ENCODE measurements around the gene KIAA1671.

The KIAA1671 gene

GRCh38 chr22:25002241-25002985, 49.9 kb downstream of the KIAA1671 start:
- DNase-seq, result no peak
- Histone ChIP-seq H3K4ac (ENCODE audit: low read depth, low read length) (peak overlapping the region; percentile 5), H3K79me2 (ENCODE audit: control insufficient read depth, insufficient read depth, low read length) (peaks cover 2% of the 10 kb centered on the region), H2BK5ac (ENCODE audit: low read length) (peak overlapping the region; percentile 12), H4K5ac (ENCODE audit: low read length) (no peak overlapping the region), H3K56ac (ENCODE audit: low read length) (peak overlapping the region; percentile 36), H3K9ac (ENCODE audit: low read length) (no peak overlapping the region), H4K8ac (ENCODE audit: low read depth, low read length) (no peak overlapping the region), H3K4me1 (ENCODE audit: control insufficient read depth, low read depth, low read length) (peaks cover 6% of the 10 kb centered on the region), H3K27ac (ENCODE audit: low read depth, low read length) (peak overlapping the region; percentile 38), H2BK120ac (ENCODE audit: low read depth, low read length) (no peak overlapping the region), H3K18ac (ENCODE audit: low read length) (peak overlapping the region; percentile 62), H3K4me2 (ENCODE audit: low read length) (no peak overlapping the region), H3K27me3 (ENCODE audit: insufficient read depth, low read length, poor library complexity) (no peaks in the 10 kb centered on the region), H3K23ac (ENCODE audit: low read length) (no peak overlapping the region), H3K4me3 (ENCODE audit: low read length) (no peak overlapping the region), H3K36me3 (ENCODE audit: control insufficient read depth, insufficient read depth, low read length) (no peaks in the 10 kb centered on the region), H2BK15ac (replicated peaks; ENCODE audit: low read depth) (no peak overlapping the region), H2AK5ac (ENCODE audit: low read length) (no peak overlapping the region), H3K79me1 (ENCODE audit: low read length) (peaks cover 6% of the 10 kb centered on the region)
- no CpG with 5 or more reads among the region's 1 CpG for WGBS (ENCODE audit: extremely low coverage, insufficient coverage, low lambda C conversion rate)

GRCh38 chr22:25006354-25006753, 53.8 kb downstream of the KIAA1671 start:
- Histone ChIP-seq H4K8ac (ENCODE audit: low read depth, low read length) (no peak overlapping the region), H3K4me2 (ENCODE audit: low read length) (no peak overlapping the region), H2BK5ac (ENCODE audit: low read length) (no peak overlapping the region), H3K27ac (ENCODE audit: low read depth, low read length) (no peak overlapping the region), H3K4me1 (ENCODE audit: control insufficient read depth, low read depth, low read length) (peaks cover 2% of the 10 kb centered on the region), H3K18ac (ENCODE audit: low read length) (no peak overlapping the region), H3K36me3 (ENCODE audit: control insufficient read depth, insufficient read depth, low read length) (no peaks in the 10 kb centered on the region), H2BK15ac (replicated peaks; ENCODE audit: low read depth) (no peak overlapping the region), H3K4ac (ENCODE audit: low read depth, low read length) (no peak overlapping the region), H3K9ac (ENCODE audit: low read length) (no peak overlapping the region), H2AK5ac (ENCODE audit: low read length) (no peak overlapping the region), H4K5ac (ENCODE audit: low read length) (no peak overlapping the region), H3K79me1 (ENCODE audit: low read length) (peaks cover 4% of the 10 kb centered on the region), H3K79me2 (ENCODE audit: control insufficient read depth, insufficient read depth, low read length) (no peaks in the 10 kb centered on the region), H3K23ac (ENCODE audit: low read length) (no peak overlapping the region), H3K56ac (ENCODE audit: low read length) (no peak overlapping the region), H3K4me3 (ENCODE audit: low read length) (no peak overlapping the region), H3K27me3 (ENCODE audit: insufficient read depth, low read length, poor library complexity) (no peaks in the 10 kb centered on the region), H2BK120ac (ENCODE audit: low read depth, low read length) (no peak overlapping the region)
- no peak for DNase-seq
- WGBS (ENCODE audit: extremely low coverage, insufficient coverage, low lambda C conversion rate), result no CpG with 5 or more reads among the region's 4 CpGs

GRCh38 chr22:25007444-25008106, 55.1 kb downstream of the KIAA1671 start:
- H4K5ac ChIP-seq (ENCODE audit: low read length), result no peak overlapping the region
- H3K27me3 ChIP-seq (ENCODE audit: insufficient read depth, low read length, poor library complexity), result no peaks in the 10 kb centered on the region
- DNase-seq, result peak; percentile 95
- no peaks in the 10 kb centered on the region for H3K79me2 ChIP-seq (ENCODE audit: control insufficient read depth, insufficient read depth, low read length)
- no peak overlapping the region for H3K9ac ChIP-seq (ENCODE audit: low read length)
- H2BK120ac ChIP-seq (ENCODE audit: low read depth, low read length), result no peak overlapping the region
- WGBS (ENCODE audit: extremely low coverage, insufficient coverage, low lambda C conversion rate), result no CpG with 5 or more reads among the region's 10 CpGs
- no peak overlapping the region for H4K8ac ChIP-seq (ENCODE audit: low read depth, low read length)
- no peak overlapping the region for H3K4me2 ChIP-seq (ENCODE audit: low read length)
- no peak overlapping the region for H2BK5ac ChIP-seq (ENCODE audit: low read length)
- H3K27ac ChIP-seq (ENCODE audit: low read depth, low read length), result no peak overlapping the region
- H3K4me1 ChIP-seq (ENCODE audit: control insufficient read depth, low read depth, low read length), result no peaks in the 10 kb centered on the region
- H3K36me3 ChIP-seq (ENCODE audit: control insufficient read depth, insufficient read depth, low read length), result no peaks in the 10 kb centered on the region
- no peak overlapping the region for H3K4ac ChIP-seq (ENCODE audit: low read depth, low read length)
- no peak overlapping the region for H2AK5ac ChIP-seq (ENCODE audit: low read length)
- no peak overlapping the region for H2BK15ac ChIP-seq (replicated peaks; ENCODE audit: low read depth)
- H3K18ac ChIP-seq (ENCODE audit: low read length), result no peak overlapping the region
- H3K4me3 ChIP-seq (ENCODE audit: low read length), result no peak overlapping the region
- H3K23ac ChIP-seq (ENCODE audit: low read length), result no peak overlapping the region
- H3K79me1 ChIP-seq (ENCODE audit: low read length), result peaks cover 4% of the 10 kb centered on the region
- H3K56ac ChIP-seq (ENCODE audit: low read length), result no peak overlapping the region

GRCh38 chr22:25008666-25009065, 56.1 kb downstream of the KIAA1671 start:
- WGBS (ENCODE audit: extremely low coverage, insufficient coverage, low lambda C conversion rate), result no CpG with 5 or more reads among the region's 2 CpGs
- no peak overlapping the region for H3K27ac ChIP-seq (ENCODE audit: low read depth, low read length)
- no peak overlapping the region for H3K4me2 ChIP-seq (ENCODE audit: low read length)

GRCh38 chr22:25012741-25013143, 60.2 kb downstream of the KIAA1671 start:
- Histone ChIP-seq H3K36me3 (ENCODE audit: control insufficient read depth, insufficient read depth, low read length) (no peaks in the 10 kb centered on the region), H3K79me1 (ENCODE audit: low read length) (peaks cover 1% of the 10 kb centered on the region), H3K79me2 (ENCODE audit: control insufficient read depth, insufficient read depth, low read length) (no peaks in the 10 kb centered on the region), H3K4me1 (ENCODE audit: control insufficient read depth, low read depth, low read length) (peaks cover 4% of the 10 kb centered on the region), H3K56ac (ENCODE audit: low read length) (no peak overlapping the region), H4K8ac (ENCODE audit: low read depth, low read length) (no peak overlapping the region), H3K4me3 (ENCODE audit: low read length) (no peak overlapping the region), H3K27me3 (ENCODE audit: insufficient read depth, low read length, poor library complexity) (no peaks in the 10 kb centered on the region), H2AK5ac (ENCODE audit: low read length) (no peak overlapping the region), H4K5ac (ENCODE audit: low read length) (no peak overlapping the region), H3K4me2 (ENCODE audit: low read length) (no peak overlapping the region), H2BK120ac (ENCODE audit: low read depth, low read length) (no peak overlapping the region), H3K23ac (ENCODE audit: low read length) (peak overlapping the region; percentile 82), H3K9ac (ENCODE audit: low read length) (no peak overlapping the region), H3K27ac (ENCODE audit: low read depth, low read length) (peak overlapping the region; percentile 74), H3K4ac (ENCODE audit: low read depth, low read length) (no peak overlapping the region), H2BK5ac (ENCODE audit: low read length) (peak overlapping the region; percentile 77), H3K18ac (ENCODE audit: low read length) (peak overlapping the region; percentile 11), H2BK15ac (replicated peaks; ENCODE audit: low read depth) (no peak overlapping the region)
- peak; percentile 96 for DNase-seq
- WGBS (ENCODE audit: extremely low coverage, insufficient coverage, low lambda C conversion rate), result no CpG with 5 or more reads among the region's 2 CpGs

More at GRCh38 chr22:25008666-25009065, 56.1 kb downstream of the KIAA1671 start:
- Histone ChIP-seq H2BK120ac (ENCODE audit: low read depth, low read length) (no peak overlapping the region), H3K79me2 (ENCODE audit: control insufficient read depth, insufficient read depth, low read length) (no peaks in the 10 kb centered on the region), H3K9ac (ENCODE audit: low read length) (no peak overlapping the region), H4K5ac (ENCODE audit: low read length) (no peak overlapping the region), H3K4me3 (ENCODE audit: low read length) (no peak overlapping the region), H3K4me1 (ENCODE audit: control insufficient read depth, low read depth, low read length) (peaks cover 4% of the 10 kb centered on the region), H3K56ac (ENCODE audit: low read length) (no peak overlapping the region), H2BK5ac (ENCODE audit: low read length) (no peak overlapping the region), H3K36me3 (ENCODE audit: control insufficient read depth, insufficient read depth, low read length) (no peaks in the 10 kb centered on the region), H3K27me3 (ENCODE audit: insufficient read depth, low read length, poor library complexity) (no peaks in the 10 kb centered on the region), H3K4ac (ENCODE audit: low read depth, low read length) (no peak overlapping the region), H3K79me1 (ENCODE audit: low read length) (peaks cover 4% of the 10 kb centered on the region), H2AK5ac (ENCODE audit: low read length) (no peak overlapping the region), H3K18ac (ENCODE audit: low read length) (no peak overlapping the region), H2BK15ac (replicated peaks; ENCODE audit: low read depth) (no peak overlapping the region), H3K23ac (ENCODE audit: low read length) (no peak overlapping the region), H4K8ac (ENCODE audit: low read depth, low read length) (no peak overlapping the region)
- DNase-seq, result no peak

Data from mesendoderm (in vitro differentiated cells).